Naive thymus-derived CD4-positive, alpha-beta T cell (primary cell): ENCODE measurements around the gene NSD2. TPM values are rescaled to one million over a fixed set of nuclear protein-coding genes. Genes with fewer than 3 reads are reported as not detected.
A peak's percentile ranks its signal among the peaks of the same experiment; 100 is the strongest.

Source experiments
- ATAC-seq: fragments of 150-1000 bp; cut with Tn5 transposase; 2 replicates; pipeline ENCODE4 v1.10.0; 2021; ENCODE audit warnings: mild to moderate bottlenecking, moderate library complexity
- CTCF ChIA-PET: fragments of 350-600 bp; sonication (Branson Sonifier 250); formaldehyde crosslinking; loops from one replicate; lab custom pipeline; 2021; ENCODE audit warnings: antibody characterized with exemption; lab: Charles Lee
- POLR2A ChIA-PET: fragments of 350-600 bp; sonication (Branson Sonifier 250); formaldehyde crosslinking; loops from one replicate; lab custom pipeline; 2021; ENCODE audit warnings: antibody characterized with exemption, inconsistent platforms; lab: Charles Lee
- DNase-seq, 9 donors: peaks; one replicate each; pipeline versions ENCODE4 v3.0.0 to v3.0.0-alpha.2; 2020 to 2022; ENCODE audit warnings: mixed read lengths in 1 of 9
- H3K27ac ChIP-seq: one replicate; pipeline ENCODE4 v1.7.0; 2013; ENCODE audit warnings: mild to moderate bottlenecking, low read depth, low read length, moderate library complexity
- H3K27me3 ChIP-seq, 2 donors: one replicate each; pipeline ENCODE4 v1.7.0; 2013; ENCODE audit warnings: low read length in 2 of 2, mild to moderate bottlenecking in 2 of 2, moderate library complexity in 2 of 2; ENCODE audit not compliant: control insufficient read depth in 2 of 2, insufficient read depth in 2 of 2
- H3K36me3 ChIP-seq, 3 experiments: 1 replicate in 2 of 3; 2 replicates in 1 of 3; pipeline ENCODE4 v1.7.0; 2013; ENCODE audit warnings: low read length in 3 of 3, mild to moderate bottlenecking in 3 of 3, moderate library complexity in 1 of 3; ENCODE audit not compliant: insufficient read depth in 3 of 3, control insufficient read depth in 2 of 3
- H3K4me1 ChIP-seq, 2 donors: one replicate each; pipeline ENCODE4 v1.7.0; 2013; ENCODE audit warnings: low read length in 2 of 2, mild to moderate bottlenecking in 2 of 2, moderate library complexity in 1 of 2; ENCODE audit not compliant: control insufficient read depth in 2 of 2, insufficient read depth in 2 of 2
- H3K4me3 ChIP-seq: 2 replicates; pipeline ENCODE4 v1.7.0; 2013; ENCODE audit warnings: mild to moderate bottlenecking, low read length
- H3K9me3 ChIP-seq, 3 experiments: 1 replicate in 2 of 3; 2 replicates in 1 of 3; pipeline ENCODE4 v1.7.0; 2013; ENCODE audit warnings: low read length in 3 of 3; ENCODE audit not compliant: control insufficient read depth in 2 of 3
- H3K27ac Mint-ChIP-seq, 9 donors: one replicate each; pipeline ENCODE4 v1.8.0; 2020 to 2022; ENCODE audit warnings: mixed read lengths in 9 of 9, mild to moderate bottlenecking in 8 of 9, moderate library complexity in 5 of 9, inconsistent platforms in 2 of 9
- H3K27me3 Mint-ChIP-seq, 5 donors: one replicate each; pipeline ENCODE4 v1.8.0; 2021 to 2022; ENCODE audit warnings: mixed read lengths in 5 of 5, mild to moderate bottlenecking in 1 of 5
- H3K36me3 Mint-ChIP-seq, 5 donors: one replicate each; pipeline ENCODE4 v1.8.0; 2020 to 2022; ENCODE audit warnings: mixed read lengths in 5 of 5, mild to moderate bottlenecking in 3 of 5, inconsistent platforms in 1 of 5
- H3K4me1 Mint-ChIP-seq, 7 donors: one replicate each; pipeline ENCODE4 v1.8.0; 2020 to 2022; ENCODE audit warnings: mixed read lengths in 7 of 7, mild to moderate bottlenecking in 3 of 7, inconsistent platforms in 1 of 7
- H3K4me3 Mint-ChIP-seq, 10 donors: one replicate each; pipeline ENCODE4 v1.8.0; 2020 to 2022; ENCODE audit warnings: mild to moderate bottlenecking in 10 of 10, mixed read lengths in 10 of 10, moderate library complexity in 6 of 10, inconsistent platforms in 2 of 10
- H3K9me3 Mint-ChIP-seq, 11 donors: one replicate each; pipeline ENCODE4 v1.8.0; 2020 to 2022; ENCODE audit warnings: mixed read lengths in 11 of 11, mild to moderate bottlenecking in 4 of 11, inconsistent platforms in 1 of 11, moderate library complexity in 1 of 11
- intact Hi-C, 2 donors: fragments of 100-400 bp; cut with micrococcal nuclease; formaldehyde crosslinking; loops; one replicate each; pipeline ENCODE4 v1.15.1; 2023
- polyA plus RNA-seq, 2 donors: library from polyadenylated mRNA; unstranded; fragments of 300-500 nt; fragmentation: Illumina TruSeq; gene quantifications; one replicate each; pipeline ENCODE4 v1.2.3, GENCODE V29; 2021
- total RNA-seq, 6 experiments: library from RNA in 5 of 6; stranded (reverse) in 5 of 6; gene quantifications; 1 replicate in 5 of 6; 2 replicates in 1 of 6; pipeline ENCODE4 v1.2.3 and lab custom pipeline; 2021 to 2026

Gene NSD2
- total and polyA plus RNA-seq, 7 experiments from 2014 or later, result 2.7 to 207 (median 37.3) TPM

DNA sequence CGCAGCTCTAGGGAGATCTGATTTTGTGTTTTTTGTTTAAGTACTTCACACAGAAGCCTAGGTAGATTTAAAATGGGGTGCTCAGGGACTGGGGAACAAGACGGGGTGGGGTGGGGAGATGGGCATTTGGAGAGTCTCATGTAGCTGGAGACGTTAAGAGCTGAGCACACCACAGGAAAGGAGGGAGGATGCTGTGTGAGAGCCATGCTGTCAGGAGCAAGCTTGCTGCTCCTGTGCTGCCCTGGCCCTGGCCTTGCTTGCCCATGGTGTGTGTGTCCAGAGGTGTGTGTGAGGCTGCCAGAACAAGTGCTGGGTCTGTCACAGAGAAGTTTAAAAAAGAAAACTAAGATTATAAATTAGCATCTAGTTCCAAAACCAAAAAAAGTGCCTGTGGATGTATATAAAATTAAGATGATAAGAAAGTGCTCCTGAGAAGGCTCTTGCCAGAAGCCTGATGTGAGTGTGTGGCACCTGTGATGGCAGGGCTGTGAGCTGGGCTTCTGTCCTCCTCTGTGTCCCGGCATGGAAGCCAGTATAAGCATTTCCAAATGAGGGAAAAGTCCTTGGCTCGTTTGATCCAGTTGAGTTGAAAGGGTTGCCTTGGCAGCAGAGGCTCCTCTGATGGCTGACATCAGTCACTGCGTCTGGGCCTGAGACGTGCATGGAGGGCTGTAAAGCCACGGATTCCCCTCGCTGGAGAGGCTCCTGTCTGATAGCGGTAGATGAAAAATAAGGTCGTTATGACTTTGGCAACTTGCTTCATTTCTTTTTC, 74.1 kb downstream of the NSD2 start:
- intact Hi-C loops, result no loop called here
- ChIA-PET POLR2A (no interaction called here), CTCF (no interaction called here)
- H3K27me3 ChIP-seq, result no peaks in the 10 kb centered on the region
- no peak for DNase-seq
- H3K36me3 Mint-ChIP-seq, result peaks cover 4 to 22% (median 9%) of the 10 kb centered on the region in 5 donors
- H3K36me3 ChIP-seq, result peaks cover 0 to 35% (median 0%) of the 10 kb centered on the region in 3 experiments
- no peak overlapping the region for H3K4me3 ChIP-seq
- peaks cover 0 to 5% (median 0%) of the 10 kb centered on the region in 7 donors for H3K4me1 Mint-ChIP-seq
- no peak overlapping the region for H3K27ac ChIP-seq
- no peaks in the 10 kb centered on the region for H3K4me1 ChIP-seq
- no peaks in the 10 kb centered on the region for H3K27me3 Mint-ChIP-seq
- no peak for ATAC-seq
- no peak overlapping the region for H3K4me3 Mint-ChIP-seq
- H3K9me3 Mint-ChIP-seq, result no peaks in the 10 kb centered on the region
- no peaks in the 10 kb centered on the region for H3K9me3 ChIP-seq
- no peak overlapping the region for H3K27ac Mint-ChIP-seq

GRCh38 chr4:1945912-1946311, 74.7 kb downstream of the NSD2 start:
- Mint-ChIP-seq H3K4me3 (no peak overlapping the region), H3K9me3 (no peaks in the 10 kb centered on the region), H3K36me3 (peaks cover 4 to 20% (median 8%) of the 10 kb centered on the region in 5 donors), H3K27me3 (no peaks in the 10 kb centered on the region), H3K4me1 (peaks cover 0 to 5% (median 0%) of the 10 kb centered on the region in 7 donors), H3K27ac (no peak overlapping the region)
- ChIA-PET CTCF (no interaction called here), POLR2A (no interaction called here)
- intact Hi-C loops, result no loop called here
- Histone ChIP-seq H3K27ac (no peak overlapping the region), H3K27me3 (no peaks in the 10 kb centered on the region), H3K9me3 (no peaks in the 10 kb centered on the region), H3K4me3 (no peak overlapping the region), H3K36me3 (peaks cover 0 to 30% (median 0%) of the 10 kb centered on the region in 3 experiments), H3K4me1 (no peaks in the 10 kb centered on the region)
- no peak for ATAC-seq
- no peak for DNase-seq

DNA sequence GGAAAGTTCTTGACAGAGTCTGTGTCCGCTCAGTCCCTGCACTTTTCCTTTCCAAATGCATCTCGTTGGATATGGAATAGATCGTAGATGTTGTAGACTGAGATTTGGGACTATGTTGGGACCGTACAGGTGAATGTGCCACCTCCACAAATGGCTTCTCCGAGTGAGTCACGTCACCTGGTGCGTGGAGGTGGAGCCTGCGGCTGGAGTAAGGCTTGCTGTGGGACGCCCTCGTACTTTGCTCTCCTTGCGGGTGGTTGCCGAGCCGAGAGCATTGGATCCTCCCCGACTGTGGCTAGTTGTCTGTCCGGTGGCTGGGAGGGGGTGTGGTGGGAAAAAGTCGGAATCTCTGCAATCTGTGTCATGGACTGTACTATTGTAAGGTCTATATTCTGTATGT, 77.0 kb downstream of the NSD2 start:
- Mint-ChIP-seq H3K27ac (no peak overlapping the region), H3K9me3 (no peaks in the 10 kb centered on the region), H3K4me1 (peaks cover 0 to 5% (median 0%) of the 10 kb centered on the region in 7 donors), H3K27me3 (no peaks in the 10 kb centered on the region), H3K36me3 (peaks cover 0 to 11% (median 4%) of the 10 kb centered on the region in 5 donors), H3K4me3 (no peak overlapping the region)
- Histone ChIP-seq H3K27me3 (no peaks in the 10 kb centered on the region), H3K4me3 (no peak overlapping the region), H3K4me1 (no peaks in the 10 kb centered on the region), H3K27ac (no peak overlapping the region), H3K9me3 (no peaks in the 10 kb centered on the region), H3K36me3 (peaks cover 0 to 33% (median 5%) of the 10 kb centered on the region in 3 experiments)
- DNase-seq (no peak), ATAC-seq (no peak)
- ChIA-PET CTCF (no interaction called here), POLR2A (no interaction called here)
- intact Hi-C loops, result no loop called here

- Histone ChIP-seq H3K27ac (no peak overlapping the region), H3K4me1 (no peaks in the 10 kb centered on the region), H3K36me3 (peaks cover 0 to 29% (median 5%) of the 10 kb centered on the region in 3 experiments), H3K9me3 (no peaks in the 10 kb centered on the region), H3K4me3 (no peak overlapping the region), H3K27me3 (no peaks in the 10 kb centered on the region)
- Mint-ChIP-seq H3K27ac (no peak overlapping the region), H3K9me3 (no peaks in the 10 kb centered on the region), H3K27me3 (no peaks in the 10 kb centered on the region), H3K36me3 (peaks cover 0 to 8% (median 4%) of the 10 kb centered on the region in 5 donors), H3K4me3 (no peak overlapping the region), H3K4me1 (peaks cover 0 to 5% (median 0%) of the 10 kb centered on the region in 7 donors)
- ATAC-seq (peak; percentile 12), DNase-seq (no peak)
- ChIA-PET POLR2A (no interaction called here), CTCF (no interaction called here)
- intact Hi-C loops, result no loop called here
These were observed 77.8 kb downstream of the NSD2 start for GRCh38 chr4:1948892-1949436.

DNA sequence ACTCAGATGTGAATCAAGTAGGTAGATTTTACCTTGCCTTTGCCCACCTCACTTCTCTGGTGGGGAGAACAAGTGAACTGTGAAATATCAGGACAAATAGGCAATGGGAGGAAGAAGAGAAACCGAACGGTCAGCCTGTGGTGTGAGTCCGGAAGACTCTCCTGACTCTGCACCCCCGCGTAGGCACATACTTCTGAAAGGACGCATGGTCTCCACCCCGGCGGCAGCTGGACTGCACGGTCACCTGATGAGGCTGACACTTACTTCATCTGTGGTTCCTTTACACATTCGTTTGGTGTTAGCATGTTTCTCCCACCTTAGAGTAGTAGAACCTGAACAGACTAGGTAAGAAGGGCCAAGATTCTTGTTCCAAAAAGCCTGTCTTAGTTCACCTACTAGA, 79.2 kb downstream of the NSD2 start:
- peaks cover 0 to 19% (median 5%) of the 10 kb centered on the region in 5 donors for H3K36me3 Mint-ChIP-seq
- Histone ChIP-seq H3K36me3 (peaks cover 0 to 31% (median 8%) of the 10 kb centered on the region in 3 experiments), H3K4me1 (no peaks in the 10 kb centered on the region), H3K9me3 (no peaks in the 10 kb centered on the region), H3K27me3 (no peaks in the 10 kb centered on the region), H3K27ac (no peak overlapping the region), H3K4me3 (no peak overlapping the region)
- no peaks in the 10 kb centered on the region for H3K9me3 Mint-ChIP-seq
- intact Hi-C loops, result no loop called here
- ChIA-PET POLR2A (no interaction called here), CTCF (no interaction called here)
- H3K27me3 Mint-ChIP-seq, result no peaks in the 10 kb centered on the region
- no peak for ATAC-seq
- no peak for DNase-seq
- H3K4me3 Mint-ChIP-seq, result no peak overlapping the region
- H3K4me1 Mint-ChIP-seq, result peaks cover 0 to 5% (median 0%) of the 10 kb centered on the region in 7 donors
- H3K27ac Mint-ChIP-seq, result no peak overlapping the region

DNA sequence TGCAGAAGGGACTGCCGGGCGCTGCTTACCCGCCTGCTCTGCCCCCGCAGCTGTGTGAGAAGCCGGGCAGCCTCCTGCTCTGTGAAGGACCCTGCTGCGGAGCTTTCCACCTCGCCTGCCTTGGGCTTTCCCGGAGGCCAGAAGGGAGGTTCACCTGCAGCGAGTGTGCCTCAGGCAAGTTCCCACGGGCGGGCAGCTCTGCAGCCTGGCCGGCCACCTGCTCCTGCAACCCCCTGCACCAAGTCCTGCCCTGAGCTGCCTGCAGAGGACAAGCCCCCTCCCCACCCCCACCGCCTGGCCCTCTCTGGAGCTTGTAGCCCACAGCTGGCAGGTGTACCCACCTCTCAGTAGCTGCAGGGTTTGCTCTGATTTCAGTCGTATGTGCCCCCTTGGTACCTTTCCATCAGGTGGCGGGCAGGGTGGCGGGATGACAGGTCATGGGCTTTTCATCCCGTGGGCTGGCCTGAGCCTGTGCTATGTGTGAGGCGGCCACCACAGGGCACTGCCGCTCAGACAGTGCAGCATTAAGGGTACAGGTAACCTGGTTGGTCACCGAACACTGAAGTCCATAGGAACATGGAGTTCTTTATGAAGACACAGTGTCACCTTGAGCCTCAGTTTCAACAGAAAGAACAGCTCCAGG, 81.0 kb downstream of the NSD2 start:
- Histone ChIP-seq H3K36me3 (peaks cover 0 to 44% (median 8%) of the 10 kb centered on the region in 3 experiments), H3K4me1 (no peaks in the 10 kb centered on the region), H3K4me3 (no peak overlapping the region), H3K9me3 (no peaks in the 10 kb centered on the region), H3K27me3 (no peaks in the 10 kb centered on the region), H3K27ac (no peak overlapping the region)
- DNase-seq (no peak), ATAC-seq (no peak)
- Mint-ChIP-seq H3K4me3 (no peak overlapping the region), H3K4me1 (peaks cover 0 to 5% (median 0%) of the 10 kb centered on the region in 7 donors), H3K9me3 (no peaks in the 10 kb centered on the region), H3K36me3 (peaks cover 0 to 24% (median 6%) of the 10 kb centered on the region in 5 donors), H3K27me3 (no peaks in the 10 kb centered on the region), H3K27ac (no peak overlapping the region)
- POLR2A ChIA-PET, result no interaction called here
- intact Hi-C loops, result no loop called here
- CTCF ChIA-PET, result no interaction called here
